Suprapubic skin (tissue), 4 donors: ENCODE measurements around the gene SOCS1.

ENCODE experiments used
- EP300 ChIP-seq: sonication (generic); formaldehyde crosslinking; IDR thresholded peaks from one replicate; pipeline ENCODE4 v1.6.1; 2017; ENCODE audit warnings: antibody characterized with exemption
- POLR2A ChIP-seq, 2 donors: fragments of 450-650 bp; IDR thresholded peaks; one replicate each; pipeline ENCODE4 v1.6.1; 2017; ENCODE audit warnings: antibody characterized with exemption in 2 of 2, mild to moderate bottlenecking in 2 of 2, moderate library complexity in 2 of 2
- POLR2AphosphoS5 ChIP-seq, 3 donors: sonication (generic); formaldehyde crosslinking; IDR thresholded peaks; one replicate each; pipeline ENCODE4 v1.6.1; 2017; ENCODE audit warnings: antibody characterized with exemption in 3 of 3
- TF ChIP-seq, protein P1 (sequence below), 2 donors: fragments of 200-600 bp in 1 of 2; fragments of 450-650 bp in 1 of 2; sonication (generic) in 1 of 2; IDR thresholded peaks; one replicate each; pipeline ENCODE4 v1.5.1; 2016 to 2019; ENCODE audit warnings: antibody characterized with exemption in 2 of 2, mild to moderate bottlenecking in 1 of 2, moderate library complexity in 1 of 2

DNA sequence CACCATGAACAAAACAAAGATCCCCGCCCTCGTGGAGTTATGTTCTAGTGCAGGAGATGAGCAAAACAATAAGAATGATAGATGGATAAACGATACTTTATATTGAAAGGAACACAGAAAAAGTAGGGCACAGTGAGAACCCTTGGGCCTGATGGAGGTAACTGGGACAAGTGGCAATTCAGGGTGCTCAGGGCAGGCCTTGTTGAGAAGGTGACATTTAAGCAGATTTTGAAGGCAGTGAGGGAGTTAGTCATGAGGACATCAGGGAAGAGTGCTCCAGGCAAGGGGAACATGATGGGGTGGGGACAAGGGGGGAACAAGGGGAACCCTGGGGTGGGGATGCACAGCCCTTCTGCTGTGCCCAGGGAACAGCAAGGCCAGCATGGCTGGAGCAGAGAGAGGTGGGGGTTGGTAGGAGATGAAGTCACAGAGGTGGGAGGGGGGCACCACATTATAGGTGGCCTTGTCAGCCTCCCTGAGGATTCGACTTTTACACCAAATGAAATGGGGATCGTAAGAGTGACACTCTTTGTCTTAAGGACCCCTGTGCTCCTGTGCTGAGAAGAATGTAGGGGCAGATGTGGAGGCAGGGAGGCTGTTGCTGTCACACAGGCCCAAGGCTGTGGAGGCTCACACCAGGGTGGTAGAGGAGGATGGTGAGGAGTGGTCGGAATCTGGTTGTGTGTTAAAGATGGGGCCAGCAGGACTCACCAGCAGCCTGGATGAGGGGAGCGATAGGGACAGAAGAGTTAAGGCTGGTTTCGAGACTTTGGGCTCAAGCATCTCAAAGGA is 34.3 kb upstream of the SOCS1 start:
- TF ChIP-seq, protein P1, sequence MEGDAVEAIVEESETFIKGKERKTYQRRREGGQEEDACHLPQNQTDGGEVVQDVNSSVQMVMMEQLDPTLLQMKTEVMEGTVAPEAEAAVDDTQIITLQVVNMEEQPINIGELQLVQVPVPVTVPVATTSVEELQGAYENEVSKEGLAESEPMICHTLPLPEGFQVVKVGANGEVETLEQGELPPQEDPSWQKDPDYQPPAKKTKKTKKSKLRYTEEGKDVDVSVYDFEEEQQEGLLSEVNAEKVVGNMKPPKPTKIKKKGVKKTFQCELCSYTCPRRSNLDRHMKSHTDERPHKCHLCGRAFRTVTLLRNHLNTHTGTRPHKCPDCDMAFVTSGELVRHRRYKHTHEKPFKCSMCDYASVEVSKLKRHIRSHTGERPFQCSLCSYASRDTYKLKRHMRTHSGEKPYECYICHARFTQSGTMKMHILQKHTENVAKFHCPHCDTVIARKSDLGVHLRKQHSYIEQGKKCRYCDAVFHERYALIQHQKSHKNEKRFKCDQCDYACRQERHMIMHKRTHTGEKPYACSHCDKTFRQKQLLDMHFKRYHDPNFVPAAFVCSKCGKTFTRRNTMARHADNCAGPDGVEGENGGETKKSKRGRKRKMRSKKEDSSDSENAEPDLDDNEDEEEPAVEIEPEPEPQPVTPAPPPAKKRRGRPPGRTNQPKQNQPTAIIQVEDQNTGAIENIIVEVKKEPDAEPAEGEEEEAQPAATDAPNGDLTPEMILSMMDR (IDR thresholded peaks at IDR 0.05), result no peak
- TF ChIP-seq POLR2AphosphoS5 (IDR thresholded peaks at IDR 0.05), result no peak
- TF ChIP-seq POLR2A (IDR thresholded peaks at IDR 0.05), result no peak
- TF ChIP-seq EP300, result no peak
